Tibial nerve (tissue), 4 donors: ENCODE measurements around the gene KMO. TPM values are rescaled to one million over a fixed set of nuclear protein-coding genes. Genes with fewer than 3 reads are reported as not detected.

Experiments used
- DNase-seq, 2 donors: peaks; one replicate each; pipeline ENCODE4 v3.0.0-alpha.2; 2019; ENCODE audit warnings: low spot score in 2 of 2
- H3K27ac ChIP-seq, 4 donors: fragments of 200-600 bp; sonication (generic) in 3 of 4; one replicate each; pipeline ENCODE4 v1.5.1; 2017 to 2019; ENCODE audit warnings: mild to moderate bottlenecking in 1 of 4
- H3K27me3 ChIP-seq, 2 donors: fragments of 200-600 bp; sonication (generic) in 1 of 2; one replicate each; pipeline versions ENCODE4 v1.5.1 to v1.6.0; 2017 to 2019
- H3K36me3 ChIP-seq, 3 donors: fragments of 200-600 bp; sonication (generic); one replicate each; pipeline ENCODE4 v1.5.1; 2018 to 2019
- H3K4me1 ChIP-seq, 4 donors: fragments of 200-600 bp; sonication (generic) in 3 of 4; one replicate each; pipeline ENCODE4 v1.5.1; 2017 to 2019
- H3K4me3 ChIP-seq, 4 donors: fragments of 200-600 bp; sonication (generic) in 3 of 4; one replicate each; pipeline ENCODE4 v1.5.1; 2017 to 2019; ENCODE audit warnings: mild to moderate bottlenecking in 1 of 4, moderate library complexity in 1 of 4
- H3K9me3 ChIP-seq, 4 donors: fragments of 200-600 bp; sonication (generic) in 3 of 4; one replicate each; pipeline ENCODE4 v1.5.1; 2017 to 2019
- CTCF ChIP-seq, 5 experiments: fragments of 200-600 bp in 3 of 5; fragments of 450-650 bp in 2 of 5; sonication (generic) in 3 of 5; IDR thresholded peaks; one replicate each; pipeline ENCODE4 v1.5.1; 2016 to 2019; ENCODE audit warnings: antibody characterized with exemption in 5 of 5, mild to moderate bottlenecking in 3 of 5, moderate library complexity in 2 of 5
- EP300 ChIP-seq, 2 donors: sonication (generic); formaldehyde crosslinking; IDR thresholded peaks; one replicate each; pipeline ENCODE4 v1.6.1; 2017; ENCODE audit warnings: antibody characterized with exemption in 2 of 2, mild to moderate bottlenecking in 1 of 2
- POLR2A ChIP-seq, 2 donors: fragments of 450-650 bp; IDR thresholded peaks; one replicate each; pipeline ENCODE4 v1.6.1; 2017; ENCODE audit warnings: antibody characterized with exemption in 2 of 2, mild to moderate bottlenecking in 2 of 2, moderate library complexity in 2 of 2
- WGBS, 2 donors: methylation state at CpG; one replicate each; pipeline ENCODE4 v1.1.5; 2018; 5-methylcytosine and 5-hydroxymethylcytosine counted together
- total RNA-seq, 4 donors: library from RNA; depleted of rRNA; stranded (reverse); fragments of >200 nt; gene quantifications; one replicate each; pipeline ENCODE4 v1.1.0, GENCODE V29; 2016

Gene KMO
- total RNA-seq, 4 donors from 2014 or later: 0.20 to 4.4 (median 1.8) TPM

GRCh38 chr1:241644259-241644658 lies 112.1 kb downstream of the KMO start:
- H3K4me1 ChIP-seq: peaks cover 0 to 28% (median 1%) of the 10 kb centered on the region in 4 donors
- no peak for DNase-seq
- WGBS, 2 donors: 92 to 94% methylated on average over 2 of the region's 2 CpGs
- TF ChIP-seq EP300 (IDR thresholded peaks at IDR 0.05): no peak
- TF ChIP-seq CTCF (IDR thresholded peaks at IDR 0.05): no peak
- TF ChIP-seq POLR2A (IDR thresholded peaks at IDR 0.05): no peak
- no peak overlapping the region for H3K4me3 ChIP-seq
- H3K36me3 ChIP-seq: no peaks in the 10 kb centered on the region
- no peaks in the 10 kb centered on the region for H3K9me3 ChIP-seq
- H3K27ac ChIP-seq: peak overlapping the region in 2 of 4 donors; percentile 11 to 22
- H3K27me3 ChIP-seq: no peaks in the 10 kb centered on the region

- Histone ChIP-seq H3K4me3 (no peak overlapping the region), H3K9me3 (no peaks in the 10 kb centered on the region), H3K27me3 (no peaks in the 10 kb centered on the region), H3K4me1 (peaks cover 0 to 26% (median 1%) of the 10 kb centered on the region in 4 donors), H3K27ac (peak overlapping the region in 3 of 4 donors; percentile 11 to 58 (median 40)), H3K36me3 (no peaks in the 10 kb centered on the region)
- DNase-seq: no peak
- TF ChIP-seq EP300 (IDR thresholded peaks at IDR 0.05) (peak in 1 of 2 donors; percentile 18), CTCF (IDR thresholded peaks at IDR 0.05) (no peak), POLR2A (IDR thresholded peaks at IDR 0.05) (no peak)
- WGBS, 2 donors: 36 to 38% methylated on average over 4 of the region's 4 CpGs
Observed at GRCh38 chr1:241645199-241645598, 113.0 kb downstream of the KMO start.

Other genes starting within 250 kb of the KMO start
- gene RGS7, start 175.2 kb upstream of the KMO start, total RNA-seq: 1 to 10 TPM in 2 of 4 donors, under 1 TPM in 1, not detected in 1; 0.39 to 1.5 (median 1.0) TPM
- 10 to 100 TPM; 19.6 to 61.5 (median 28.8) TPM for gene FH, start 12.6 kb upstream of the KMO start, total RNA-seq
- 1 to 10 TPM; 5.7 to 9.6 (median 6.8) TPM for gene CHML, start 108.0 kb downstream of the KMO start, total RNA-seq
- 10 to 100 TPM; 17.8 to 31.7 (median 19.7) TPM for gene OPN3, start 108.0 kb downstream of the KMO start, total RNA-seq
- gene WDR64, start 119.9 kb downstream of the KMO start, total RNA-seq: under 1 TPM in 1 of 4 donors, not detected in 3; 0.42 TPM